AG09319 (cell line): ENCODE data around the gene DEPDC7.
A peak's percentile ranks its signal among the peaks of the same experiment; 100 is the strongest.

Experiments used
- DNase-seq: peaks from one replicate; pipeline ENCODE4 v3.0.0-alpha.2; 2010; ENCODE audit warnings: low read depth; ENCODE audit errors: extremely low read depth
- CTCF ChIP-seq: IDR thresholded peaks from 2 replicates; pipeline ENCODE4 v1.5.1; 2011; ENCODE audit warnings: low read depth, mild to moderate bottlenecking, inconsistent platforms, low read length, moderate library complexity

Gene DEPDC7

GRCh38 chr11:33062137-33062536 lies 46.5 kb downstream of the DEPDC7 start:
- TF ChIP-seq CTCF: no peak
- no peak for DNase-seq

- no peak for TF ChIP-seq CTCF
Observed at GRCh38 chr11:33063326-33063881, 47.7 kb downstream of the DEPDC7 start.

GRCh38 chr11:33064033-33064825 lies 48.6 kb downstream of the DEPDC7 start:
- no peak for DNase-seq

More at GRCh38 chr11:33063326-33063881, 47.7 kb downstream of the DEPDC7 start:
- no peak for DNase-seq

GRCh38 chr11:33064866-33065265 lies 49.2 kb downstream of the DEPDC7 start:
- no peak for DNase-seq

More at GRCh38 chr11:33064033-33064825, 48.6 kb downstream of the DEPDC7 start:
- no peak for TF ChIP-seq CTCF

GRCh38 chr11:33065445-33066178 lies 49.9 kb downstream of the DEPDC7 start:
- peak; percentile 27 for DNase-seq
- peak; percentile 96 for TF ChIP-seq CTCF

More at GRCh38 chr11:33064866-33065265, 49.2 kb downstream of the DEPDC7 start:
- TF ChIP-seq CTCF: no peak

- no peak for TF ChIP-seq CTCF
- DNase-seq: no peak
Observed at GRCh38 chr11:33067294-33067693, 51.6 kb downstream of the DEPDC7 start.
